H7 (cell line): ENCODE results near the gene GIPC3. TPM values are rescaled to one million over a fixed set of nuclear protein-coding genes. Genes with fewer than 3 reads are reported as not detected.

Experiments used
- DNase-seq: peaks from one replicate; pipeline ENCODE4 v3.0.0; 2012
- H3K27me3 ChIP-seq: 2 replicates; pipeline ENCODE4 v1.6.0; 2011; ENCODE audit warnings: mild to moderate bottlenecking, low read length; ENCODE audit not compliant: control insufficient read depth, insufficient read depth
- H3K36me3 ChIP-seq: replicated peaks from 2 replicates; pipeline ENCODE4 v1.5.1; 2011; ENCODE audit warnings: low read length; ENCODE audit not compliant: control insufficient read depth, insufficient read depth
- H3K4me3 ChIP-seq: 2 replicates; pipeline ENCODE4 v1.5.1; 2011; ENCODE audit warnings: low read depth, mild to moderate bottlenecking, control low read depth, low read length, moderate library complexity; ENCODE audit not compliant: insufficient read depth
- total RNA-seq: library from RNA; depleted of rRNA; stranded (reverse); fragments of >200 nt; shearing (Covaris generic); gene quantifications from 2 replicates; pipeline ENCODE4 v1.2.3, GENCODE V29; 2014

Gene GIPC3
- total RNA-seq, 1 experiment from 2014 or later: 0.21 TPM

- peaks cover 3% of the 10 kb centered on the region; the same call in 1 of the 2 replicates for H3K27me3 ChIP-seq
- H3K36me3 ChIP-seq: peaks cover 1% of the 10 kb centered on the region; the same call in 1 of the 2 replicates
- no peak for DNase-seq
- no peak overlapping the region for H3K4me3 ChIP-seq
Measured at GRCh38 chr19:3610745-3611717, 25.8 kb downstream of the GIPC3 start.

- Histone ChIP-seq H3K4me3 (no peak overlapping the region), H3K36me3 (peaks cover 1% of the 10 kb centered on the region; the same call in 1 of the 2 replicates), H3K27me3 (no peaks in the 10 kb centered on the region; the same call in 1 of the 2 replicates)
- no peak for DNase-seq
Measured at GRCh38 chr19:3611841-3612240, 26.6 kb downstream of the GIPC3 start.

GRCh38 chr19:3612330-3612729 is 27.1 kb downstream of the GIPC3 start:
- Histone ChIP-seq H3K4me3 (no peak overlapping the region), H3K27me3 (no peaks in the 10 kb centered on the region), H3K36me3 (peaks cover 1% of the 10 kb centered on the region; the same call in 1 of the 2 replicates)
- no peak for DNase-seq

GRCh38 chr19:3612901-3613741 is 27.8 kb downstream of the GIPC3 start:
- DNase-seq: peak; percentile 98

GRCh38 chr19:3613818-3614661 is 28.8 kb downstream of the GIPC3 start:
- Histone ChIP-seq H3K4me3 (no peak overlapping the region), H3K27me3 (no peaks in the 10 kb centered on the region), H3K36me3 (peaks cover 1% of the 10 kb centered on the region; the same call in 1 of the 2 replicates)
- DNase-seq: no peak

More at GRCh38 chr19:3612901-3613741, 27.8 kb downstream of the GIPC3 start:
- no peak overlapping the region for H3K4me3 ChIP-seq
- H3K36me3 ChIP-seq: peaks cover 1% of the 10 kb centered on the region; the same call in 1 of the 2 replicates
- H3K27me3 ChIP-seq: no peaks in the 10 kb centered on the region

- no peak for DNase-seq
- Histone ChIP-seq H3K27me3 (no peaks in the 10 kb centered on the region), H3K36me3 (peaks cover 1% of the 10 kb centered on the region; the same call in 1 of the 2 replicates), H3K4me3 (no peak overlapping the region)
Measured at GRCh38 chr19:3614858-3615505, 29.7 kb downstream of the GIPC3 start.

GRCh38 chr19:3615524-3616135 is 30.4 kb downstream of the GIPC3 start:
- no peak for DNase-seq

GRCh38 chr19:3617463-3617862 is 32.2 kb downstream of the GIPC3 start:
- Histone ChIP-seq H3K27me3 (no peaks in the 10 kb centered on the region), H3K36me3 (0 out of 2 replicates have a peak, but pooled peaks cover 1% of the 10 kb centered on the region), H3K4me3 (no peak overlapping the region)
- DNase-seq: no peak

More at GRCh38 chr19:3615524-3616135, 30.4 kb downstream of the GIPC3 start:
- Histone ChIP-seq H3K4me3 (no peak overlapping the region), H3K27me3 (no peaks in the 10 kb centered on the region), H3K36me3 (no peaks in the 10 kb centered on the region; the same call in 1 of the 2 replicates)

- DNase-seq: peak; percentile 99
- Histone ChIP-seq H3K27me3 (no peaks in the 10 kb centered on the region), H3K36me3 (0 out of 2 replicates have a peak, but pooled peaks cover 1% of the 10 kb centered on the region), H3K4me3 (no peak overlapping the region)
Measured at GRCh38 chr19:3618144-3618810, 33.0 kb downstream of the GIPC3 start.

GRCh38 chr19:3618811-3619630 is 33.7 kb downstream of the GIPC3 start:
- H3K27me3 ChIP-seq: no peaks in the 10 kb centered on the region
- 0 out of 2 replicates have a peak, but pooled peaks cover 3% of the 10 kb centered on the region for H3K36me3 ChIP-seq
- no peak overlapping the region for H3K4me3 ChIP-seq
- no peak for DNase-seq

GRCh38 chr19:3619631-3620012 is 34.3 kb downstream of the GIPC3 start:
- no peak overlapping the region for H3K4me3 ChIP-seq
- 0 out of 2 replicates have a peak, but pooled peaks cover 3% of the 10 kb centered on the region for H3K36me3 ChIP-seq
- H3K27me3 ChIP-seq: no peaks in the 10 kb centered on the region
- DNase-seq: no peak
